CD4-positive, alpha-beta T cell treated with Interleukin-15 for 1 hour (primary cell): ENCODE data around the gene DSEL.
A peak's percentile ranks its signal among the peaks of the same experiment; 100 is the strongest.

ENCODE experiments used
- DNase-seq: peaks from one replicate; pipeline ENCODE4 v3.0.0-alpha.2; 2020

The DSEL gene

DNA sequence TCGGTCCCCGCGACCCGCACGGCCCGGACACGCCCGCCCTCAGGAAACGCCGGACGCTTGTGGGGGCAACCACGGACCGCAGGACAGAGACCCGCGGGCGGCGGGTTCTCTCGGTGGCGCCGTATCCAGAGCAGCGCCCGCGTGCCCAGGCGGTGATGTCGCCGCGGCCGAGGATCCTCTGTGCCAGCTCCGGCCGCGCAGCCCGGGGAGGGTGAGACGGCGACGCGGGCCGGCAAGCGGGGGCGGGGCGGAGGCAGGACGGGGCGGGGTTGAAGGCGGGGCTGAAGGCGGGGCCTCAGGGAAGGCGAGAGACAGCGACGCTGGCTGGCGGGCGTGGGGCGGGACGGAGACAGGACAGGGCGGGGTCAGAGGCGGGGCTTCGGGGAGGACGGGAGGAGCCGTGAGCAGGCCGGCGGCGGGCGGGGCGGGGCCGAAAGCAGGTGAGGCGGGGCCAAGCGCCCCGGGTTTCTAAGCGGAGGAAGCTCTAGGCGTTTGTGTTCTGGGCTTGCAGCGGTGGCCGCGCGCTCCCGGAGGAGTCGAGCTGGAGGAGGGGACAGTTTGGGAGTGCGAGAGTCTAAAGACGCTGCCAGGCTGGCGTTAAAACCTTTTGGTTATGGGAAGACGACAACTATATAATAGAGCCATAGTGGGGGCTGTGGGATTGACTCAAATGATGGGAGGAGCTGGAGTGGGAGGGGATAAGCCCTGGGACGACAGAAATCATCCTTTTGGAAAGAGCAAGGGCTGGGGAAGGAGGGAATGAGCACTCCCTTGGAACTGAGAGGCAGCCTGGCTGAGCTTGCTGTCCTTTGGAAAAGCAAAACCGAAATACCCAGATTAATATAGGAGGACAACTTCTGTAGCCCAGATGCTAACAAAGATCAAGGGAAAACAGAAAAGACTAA is at the start of gene DSEL:
TSS of gene DSEL (minus strand) at position 182 of the 905 bp plus-strand sequence. CDS start 2,112 bp downstream, outside the sequence.
- peak; percentile 95 for DNase-seq

DNA sequence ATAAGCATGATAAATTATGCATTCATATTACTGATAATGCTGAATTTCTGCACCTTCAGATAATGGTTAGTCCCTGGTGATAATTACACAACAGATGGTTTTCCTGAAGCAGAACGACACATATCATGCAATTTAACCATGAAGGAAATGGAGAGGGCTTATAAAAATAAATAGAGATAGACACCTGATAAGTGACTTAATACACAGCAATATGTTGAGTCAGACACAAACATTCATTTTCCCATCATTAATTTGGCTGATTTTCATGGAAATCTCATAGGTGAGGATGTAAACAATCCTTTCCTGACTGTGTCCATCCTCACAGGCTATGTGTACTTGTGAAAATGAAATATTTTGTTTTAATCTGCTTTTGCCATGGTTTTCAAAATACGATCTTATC is 36.9 kb upstream of the DSEL start:
- DNase-seq: no peak

DNA sequence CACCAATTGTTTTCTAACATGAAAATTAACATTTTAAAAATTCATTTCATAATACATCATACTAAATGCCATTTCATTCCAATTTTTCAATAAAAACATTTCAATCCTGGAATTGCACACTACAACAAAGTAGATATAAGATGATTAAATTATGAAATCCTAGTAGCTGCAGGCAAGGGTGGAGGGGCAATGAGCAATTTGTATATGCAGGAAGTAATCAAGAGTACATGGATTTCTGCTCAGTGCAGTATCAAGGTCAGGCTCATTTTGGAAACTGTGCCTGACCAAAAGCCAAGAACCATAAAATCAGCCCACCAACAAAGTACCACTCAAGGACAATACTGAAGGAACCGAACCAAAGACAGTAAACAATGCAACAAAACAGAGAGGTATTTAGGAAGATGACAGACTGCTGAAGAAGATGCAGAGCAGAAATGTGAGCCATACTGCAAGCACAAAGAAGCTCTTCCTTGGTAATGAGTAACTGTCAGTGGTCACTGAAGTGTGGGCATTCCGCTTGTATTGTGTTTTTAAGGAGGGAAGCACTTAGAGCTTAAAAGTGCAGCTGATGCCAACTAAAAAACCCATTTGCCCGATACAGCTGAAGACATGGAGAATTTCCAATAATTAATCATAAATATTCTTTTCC is 34.5 kb upstream of the DSEL start:
- no peak for DNase-seq

DNA sequence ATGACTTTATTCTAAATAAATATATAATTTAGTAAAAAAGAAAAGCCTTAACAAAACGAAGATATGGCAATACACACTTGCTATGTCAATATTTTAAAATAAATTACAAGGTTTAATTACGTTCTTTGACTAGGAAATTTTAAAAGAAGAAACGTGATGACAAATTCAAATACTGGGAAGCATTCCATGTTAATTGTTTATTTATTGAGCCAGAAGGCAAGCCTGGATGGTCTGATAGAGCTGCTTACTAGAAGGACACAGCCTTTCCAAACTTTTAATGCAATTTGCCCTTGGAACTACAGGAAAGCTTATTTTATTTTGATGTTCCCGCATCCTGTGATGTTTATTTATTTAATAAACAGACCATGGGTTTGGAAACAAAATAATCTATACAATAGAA is 33.4 kb upstream of the DSEL start:
- no peak for DNase-seq

DNA sequence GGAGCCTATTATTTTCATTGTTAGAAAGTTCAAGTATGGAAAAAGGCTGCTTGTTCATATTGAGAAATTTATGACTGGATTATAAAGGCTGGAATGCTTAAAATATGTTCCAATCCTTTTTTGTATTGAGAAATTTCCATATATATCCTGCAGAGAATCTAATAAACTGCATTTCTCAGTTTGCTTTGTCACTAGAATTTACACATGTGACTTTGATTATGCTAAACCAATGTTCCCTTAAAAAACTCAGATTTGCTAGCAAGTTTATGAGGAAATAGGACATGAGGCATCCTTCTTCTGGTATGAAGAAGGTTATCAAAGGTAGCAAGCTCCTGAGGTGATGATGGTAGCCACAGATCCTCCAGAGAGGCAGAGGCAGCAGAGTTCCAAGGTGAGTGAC is 29.2 kb upstream of the DSEL start:
- DNase-seq: no peak

DNA sequence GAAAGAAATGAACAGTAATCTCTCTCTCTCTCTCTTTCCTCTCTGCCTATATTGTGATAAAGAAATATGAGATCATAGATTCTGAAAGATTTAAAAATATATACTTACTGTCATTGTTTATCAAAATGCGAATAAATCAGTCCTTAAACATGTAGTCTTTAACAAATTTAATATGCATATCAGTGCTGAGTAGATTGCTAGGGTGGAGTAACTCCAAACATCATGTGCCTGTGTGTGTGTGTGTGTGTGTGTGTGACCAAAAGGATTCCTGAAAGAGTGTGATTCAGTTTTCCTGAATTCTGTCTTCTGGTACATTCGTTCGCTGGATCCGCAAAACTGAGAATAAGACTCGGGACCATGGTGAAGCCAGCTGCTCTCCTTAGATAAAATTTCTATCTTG is 24.0 kb upstream of the DSEL start:
- DNase-seq: no peak

DNA sequence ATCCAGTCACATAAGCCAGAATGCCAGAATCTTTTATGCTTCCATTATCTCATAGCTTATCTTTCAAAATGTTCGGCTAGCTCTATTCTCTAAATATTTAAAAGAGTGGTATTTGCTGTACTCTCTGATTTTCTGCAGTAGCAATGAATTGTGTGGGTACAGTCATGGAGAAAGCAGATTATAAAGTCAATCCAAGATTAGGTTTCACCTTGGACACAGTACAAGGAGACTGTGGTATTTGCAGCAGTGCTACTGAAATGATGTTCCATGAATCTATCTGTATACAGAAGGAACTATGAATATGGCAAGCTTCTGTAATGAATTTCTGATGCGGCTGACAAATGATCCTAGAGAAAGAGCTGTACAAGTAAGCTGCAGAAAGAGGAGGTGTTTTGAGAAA is 15.4 kb upstream of the DSEL start:
- no peak for DNase-seq

DNA sequence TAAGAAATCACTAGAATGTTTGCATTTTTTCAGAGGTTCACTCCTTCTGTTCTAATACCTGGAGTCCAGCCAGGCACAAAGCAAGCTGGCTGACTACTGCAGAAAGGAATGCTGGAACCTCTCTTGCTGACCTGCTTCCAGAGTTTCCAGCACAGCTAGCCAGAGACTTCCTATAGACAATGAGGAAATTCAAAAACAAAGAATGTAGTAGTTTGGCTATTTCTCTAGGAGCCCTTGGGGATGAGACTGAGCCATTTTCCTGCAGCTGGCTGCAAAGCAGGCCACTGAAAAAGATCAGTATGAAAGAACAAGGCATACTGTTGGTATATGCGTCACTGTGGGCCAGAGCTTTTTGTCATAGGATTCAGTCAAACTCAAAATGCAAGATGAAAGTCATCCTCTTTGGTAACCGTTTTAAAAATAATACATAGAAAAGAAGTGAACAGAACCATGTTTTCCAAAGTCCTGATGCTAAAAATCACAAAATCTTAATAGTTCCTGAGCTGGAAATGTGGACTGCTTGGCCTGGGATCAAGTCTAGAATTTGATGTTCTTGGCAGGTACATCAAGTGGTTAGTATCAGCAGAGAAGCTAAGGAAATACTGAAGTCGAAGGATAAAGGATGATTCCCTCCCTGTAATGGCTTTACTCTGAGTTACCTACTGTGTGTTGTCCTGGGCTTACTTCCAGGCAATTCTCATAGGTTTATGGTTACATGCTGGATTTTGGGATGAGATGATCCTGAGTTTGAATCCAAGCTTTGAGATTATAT is 9.0 kb upstream of the DSEL start:
- no peak for DNase-seq

DNA sequence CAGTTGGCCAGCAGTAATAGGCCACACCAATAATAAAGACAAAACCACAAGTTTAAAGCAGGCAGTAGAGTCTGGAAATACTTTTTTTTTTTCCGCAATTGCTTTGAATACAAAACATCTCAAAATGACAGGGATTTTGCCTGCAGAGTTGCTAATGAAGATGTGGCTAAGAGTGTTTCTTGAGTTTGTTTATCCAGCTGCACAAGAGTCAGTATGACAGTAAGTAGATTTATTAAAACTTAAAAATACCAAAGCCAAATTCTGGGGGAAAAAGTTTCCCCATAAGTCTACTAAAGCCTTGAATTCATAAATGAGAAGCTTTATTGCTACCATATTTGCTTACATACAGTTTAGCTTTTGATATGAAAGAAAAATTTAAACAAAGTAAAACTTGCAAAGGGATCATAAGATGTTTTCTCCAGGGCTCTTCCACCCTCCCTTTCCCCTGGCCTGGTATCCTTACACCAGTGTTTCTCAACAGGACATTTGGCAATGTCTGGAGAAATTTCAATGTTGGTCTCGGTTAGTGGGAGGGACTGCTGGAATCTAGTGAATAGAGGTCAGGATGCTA is 3.9 kb upstream of the DSEL start:
- DNase-seq: no peak

DNA sequence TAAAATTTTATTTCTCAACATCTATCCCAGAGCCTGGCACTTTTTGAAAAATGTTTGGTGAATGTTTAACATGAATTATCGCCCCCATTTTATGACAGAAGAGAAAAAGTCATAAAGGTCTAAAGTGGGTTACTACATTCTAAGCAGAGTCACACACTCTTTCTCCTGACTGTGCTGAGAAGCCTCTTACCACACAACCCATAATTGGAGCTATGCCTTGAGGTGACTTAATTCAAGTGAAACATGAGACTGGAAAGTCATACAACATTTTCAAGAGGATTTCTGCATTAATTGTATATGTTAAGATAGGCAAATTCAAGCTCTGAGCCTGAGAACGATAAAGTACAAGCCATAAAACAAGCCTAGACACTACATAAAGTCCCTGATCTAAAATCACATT is 3.1 kb upstream of the DSEL start:
- no peak for DNase-seq

DNA sequence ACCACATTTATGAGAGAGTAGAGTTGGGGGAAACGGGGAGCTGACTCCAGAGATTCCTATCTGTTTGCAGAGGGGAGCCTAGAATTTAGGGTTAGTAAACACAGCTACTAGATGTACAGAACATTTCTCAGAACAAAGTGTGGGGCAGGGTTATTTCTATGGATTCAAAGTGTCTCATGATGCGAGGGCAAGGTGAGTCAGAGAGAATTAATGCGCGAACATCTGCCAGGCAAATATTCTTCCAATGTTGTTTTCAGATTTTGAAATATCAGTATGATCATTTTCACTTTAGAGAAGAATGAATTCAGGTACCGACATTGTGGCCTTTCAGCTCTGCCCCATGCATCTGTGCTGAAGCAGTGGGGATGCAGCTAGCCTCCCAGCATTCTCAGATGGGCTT is 2.0 kb upstream of the DSEL start:
- no peak for DNase-seq

DNA sequence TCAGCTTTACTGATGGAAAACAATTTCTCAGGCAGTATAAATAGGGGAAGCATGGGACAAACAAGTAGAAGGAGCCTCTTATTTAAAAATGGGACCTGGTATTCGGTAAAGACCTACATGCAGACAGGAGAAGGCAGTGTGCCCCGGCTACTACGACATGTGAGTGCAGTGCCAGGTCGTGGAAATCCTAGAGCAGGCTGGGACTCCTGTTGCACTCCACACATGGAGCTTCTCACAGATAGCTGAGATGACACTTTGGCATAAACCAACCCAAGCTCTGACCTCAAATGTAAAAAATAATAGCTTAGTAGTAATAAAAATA is 885 bp upstream of the DSEL start:
- DNase-seq: no peak

DNA sequence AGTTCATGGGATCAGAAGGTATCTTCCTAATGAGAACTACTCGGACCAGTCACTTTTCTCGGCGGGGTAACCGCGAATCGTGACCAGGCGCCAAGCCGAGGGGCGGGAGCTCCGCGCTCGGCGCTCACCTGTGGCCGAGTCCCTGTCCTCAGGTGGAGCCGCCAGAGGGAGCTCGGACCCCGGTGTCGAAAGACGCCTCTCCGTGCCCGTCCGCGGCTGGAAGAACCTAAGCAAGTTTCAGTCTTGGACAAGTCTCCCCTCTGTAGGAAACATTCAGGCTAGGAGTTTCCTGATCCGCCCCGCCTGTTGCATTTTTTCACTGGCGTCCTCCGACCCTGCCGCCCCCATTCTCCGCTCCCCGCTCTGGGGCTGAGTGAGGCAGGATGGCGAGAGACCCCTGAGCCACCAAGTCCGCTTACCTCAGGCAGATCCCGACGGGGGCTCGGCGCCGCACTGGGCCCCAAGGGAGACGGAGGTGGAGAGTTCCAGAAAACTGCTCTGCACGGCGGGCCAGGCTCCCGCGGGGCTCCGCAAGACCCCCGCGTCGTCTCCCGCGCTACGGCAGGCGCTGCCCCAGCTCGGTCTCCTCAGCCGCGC is 480 bp downstream of the DSEL start:
- DNase-seq: peak; percentile 50

DNA sequence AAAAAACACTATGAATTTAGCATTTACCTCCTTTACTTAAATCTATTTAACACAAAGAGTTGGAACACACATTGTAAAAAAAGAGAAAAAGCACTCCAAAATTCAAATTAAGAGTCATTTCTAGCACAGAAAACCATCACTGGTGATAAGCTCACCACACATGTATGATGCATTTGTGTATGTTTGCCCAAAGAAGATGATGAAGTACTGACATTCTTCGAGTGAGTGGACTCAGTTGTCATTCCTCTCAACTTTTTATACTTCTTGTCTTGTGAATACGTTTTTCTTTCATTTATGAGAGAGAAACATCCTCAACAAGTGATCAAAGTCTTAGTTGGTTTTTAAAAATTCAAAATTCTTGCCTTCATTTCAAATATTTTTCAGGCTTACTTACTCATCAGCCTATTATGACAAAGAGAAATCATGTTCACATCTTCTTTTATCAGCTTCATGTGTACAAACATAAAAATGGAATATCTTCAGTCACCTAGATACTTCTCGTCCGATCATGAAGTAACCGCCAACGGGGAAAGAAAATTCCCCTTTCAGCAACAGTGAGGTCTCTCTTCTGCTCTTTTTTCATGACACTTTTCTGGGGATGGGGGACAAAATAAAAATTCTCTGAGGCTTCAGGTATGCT is 1.5 kb downstream of the DSEL start:
- no peak for DNase-seq

DNA sequence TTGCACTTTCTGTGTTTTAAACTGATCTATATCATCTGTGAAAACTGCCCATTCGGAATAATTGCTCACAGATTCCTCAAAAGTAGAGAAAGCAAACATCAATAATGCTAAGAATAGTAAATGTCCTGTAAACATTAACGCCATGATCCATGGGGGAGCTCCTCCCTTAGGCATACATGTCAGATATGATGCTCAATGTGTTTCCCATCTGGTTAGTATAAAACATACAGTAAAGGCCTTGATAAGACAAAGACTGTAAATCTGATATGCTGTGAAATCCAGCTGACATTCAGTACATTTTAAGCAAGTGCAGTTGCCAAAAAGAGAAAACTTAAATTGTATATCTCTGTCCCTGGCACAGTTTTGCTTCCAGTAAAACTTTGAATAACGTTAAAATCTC is 2.1 kb downstream of the DSEL start:
- DNase-seq: no peak

DNA sequence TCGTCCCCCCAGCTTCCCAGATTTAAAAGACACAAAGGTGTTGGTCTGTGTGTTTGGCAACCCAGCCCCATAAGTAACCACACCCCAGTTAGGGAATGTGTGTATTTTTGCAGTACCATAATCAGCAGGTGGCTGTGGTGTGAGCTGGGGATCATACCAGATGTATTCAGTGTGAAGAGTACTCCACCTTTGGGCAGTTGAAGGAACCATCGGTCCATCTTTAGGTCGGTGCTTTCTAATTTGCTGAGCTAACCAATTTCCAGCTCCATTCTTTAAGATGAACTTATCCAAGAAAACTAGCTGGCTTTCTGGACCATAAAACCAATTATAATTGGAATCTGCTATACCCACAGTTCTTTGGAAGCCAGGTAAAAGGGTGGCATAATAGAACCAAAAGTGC is 3.2 kb downstream of the DSEL start:
- no peak for DNase-seq

DNA sequence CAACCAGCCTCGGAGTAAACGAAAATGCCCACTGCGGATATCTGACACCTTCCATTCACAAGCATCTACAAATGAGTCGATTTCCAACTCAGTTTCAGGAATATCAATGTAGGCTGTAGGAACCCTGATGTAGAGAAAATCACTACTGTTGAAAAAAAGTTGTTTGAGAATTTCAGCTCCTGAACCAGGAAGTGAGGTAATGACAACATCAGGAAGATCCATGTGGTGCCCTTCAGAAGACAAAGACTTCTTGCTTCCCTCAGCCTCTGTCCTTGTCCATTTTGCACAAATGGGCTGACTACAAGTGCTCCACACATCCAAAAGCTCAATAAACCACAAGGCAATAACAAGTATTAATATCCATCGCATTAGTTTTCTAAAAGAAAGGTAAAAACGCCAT is 4.7 kb downstream of the DSEL start:
- DNase-seq: no peak

DNA sequence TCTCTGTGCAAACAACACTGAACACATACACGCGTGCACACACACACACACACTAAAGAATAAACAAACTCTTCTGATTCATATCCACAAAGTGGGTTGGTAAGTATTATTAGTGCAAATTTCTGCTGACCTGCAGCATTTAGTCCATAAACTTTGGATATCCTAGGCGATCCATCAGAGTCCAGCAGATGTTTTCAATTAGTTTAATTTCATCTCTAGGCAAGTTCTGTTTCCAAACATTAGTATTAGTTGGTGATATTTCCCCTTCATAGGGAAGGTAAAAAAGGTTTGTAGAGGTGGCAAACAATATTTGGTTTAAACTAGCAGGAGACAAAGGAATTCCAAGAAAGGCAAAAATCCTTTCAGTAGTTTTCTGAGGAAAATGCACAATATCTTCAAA is 5.7 kb downstream of the DSEL start:
- DNase-seq: no peak

DNA sequence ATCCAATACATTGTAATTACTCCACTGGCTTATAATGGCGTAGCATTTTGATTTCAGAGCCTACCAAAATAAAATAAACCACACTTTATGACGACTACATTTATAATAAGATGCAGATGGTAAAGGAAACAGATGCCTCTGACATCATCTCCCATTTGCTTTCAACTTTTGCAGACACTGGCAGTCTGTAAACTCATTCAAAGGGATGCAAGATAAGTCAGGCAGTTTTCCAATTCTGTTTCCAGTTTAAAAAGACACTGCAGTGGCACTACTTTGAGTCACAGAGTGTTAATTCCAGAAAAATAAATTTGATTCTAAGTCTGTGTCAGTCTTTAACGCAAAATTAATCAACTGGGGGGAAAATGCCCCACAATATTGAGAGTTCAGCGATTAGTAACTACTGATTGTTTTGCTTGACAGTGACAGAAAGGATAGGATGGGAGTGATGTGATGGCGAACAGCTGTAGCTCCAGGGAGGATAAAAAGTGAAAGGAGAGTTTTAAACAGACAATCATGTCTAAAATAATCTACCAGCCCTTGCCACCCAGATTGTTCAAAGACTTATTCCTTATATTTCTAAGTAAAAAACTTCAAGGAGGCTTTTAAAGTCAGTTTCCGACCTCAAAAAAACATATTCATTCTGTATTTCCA is 6.7 kb downstream of the DSEL start:
- DNase-seq: no peak

DNA sequence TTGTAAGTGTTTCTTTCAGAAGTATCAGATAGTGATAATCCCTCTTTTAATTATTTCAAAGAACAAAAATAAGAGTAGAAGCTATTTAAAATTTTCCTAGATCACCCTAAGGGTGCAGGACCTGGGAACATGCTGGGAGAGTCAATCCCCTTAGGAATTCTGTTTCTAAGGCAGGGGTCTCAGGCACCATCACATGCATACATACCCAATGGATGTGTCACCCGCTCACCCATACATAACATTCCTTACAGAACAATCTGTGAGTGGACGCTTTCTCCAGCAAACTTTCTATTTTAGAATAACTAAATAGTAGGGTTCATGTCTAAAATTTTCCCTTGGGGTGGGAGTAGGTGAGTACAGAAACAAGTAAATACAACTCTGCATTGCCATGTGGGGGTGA is 8.4 kb downstream of the DSEL start:
- no peak for DNase-seq

DNA sequence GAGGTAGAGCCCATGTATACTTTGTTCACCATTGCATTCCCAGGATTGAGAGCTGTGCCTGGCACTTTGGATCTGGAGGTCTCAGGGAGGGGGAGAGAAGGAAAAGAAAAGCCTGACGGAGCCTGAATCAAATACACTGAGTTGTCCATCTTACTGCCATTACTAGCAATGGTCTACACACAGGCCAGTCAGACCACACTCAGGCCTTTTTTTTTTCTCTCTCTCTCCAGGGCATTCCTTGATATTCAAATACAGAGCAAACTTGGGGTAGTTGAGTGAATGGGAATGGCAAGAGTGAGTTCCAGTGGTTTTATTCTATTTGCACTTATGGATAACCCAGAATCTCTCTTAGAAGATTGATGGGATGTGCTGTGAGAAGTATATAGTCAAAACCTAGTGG is 11.8 kb downstream of the DSEL start:
- no peak for DNase-seq
